ENCODE data around the gene ZNF80.

GRCh38 chr3:114242947-114243346 is 5.6 kb upstream of the ZNF80 start:
- TF ChIP-seq CEBPB (IDR thresholded peaks at IDR 0.05) (no peak), CREB1 (IDR thresholded peaks at IDR 0.05; ENCODE audit: low read depth) (no peak), MAX (IDR thresholded peaks at IDR 0.05) (no peak), YY1 (IDR thresholded peaks at IDR 0.05; ENCODE audit: low read depth) (no peak), TEAD4 (IDR thresholded peaks at IDR 0.05) (no peak), TCF12 (IDR thresholded peaks at IDR 0.05; ENCODE audit: low read depth) (no peak), RAD21 (IDR thresholded peaks at IDR 0.05; ENCODE audit: low read depth) (no peak)
